OCI-LY7 (cell line): ENCODE results near the gene SLC5A10. TPM values are rescaled to one million over a fixed set of nuclear protein-coding genes. Genes with fewer than 3 reads are reported as not detected.

Source experiments
- BruUV-seq: library from RNA; stranded (reverse); fragments of 400-500 nt; replicated peaks from 2 replicates; lab custom pipeline; 2021; lab: Mats Ljungman, UMichigan
- CTCF ChIA-PET: fragments of 300-600 bp; sonication (Branson Sonifier 250); formaldehyde crosslinking; loops from one replicate; lab custom pipeline; 2022; ENCODE audit warnings: antibody characterized with exemption; ENCODE audit not compliant: unreplicated experiment; lab: Charles Lee
- POLR2A ChIA-PET: fragments of 300-600 bp; sonication (Branson Sonifier 250); formaldehyde crosslinking; loops from one replicate; lab custom pipeline; 2022; ENCODE audit warnings: antibody characterized with exemption; lab: Charles Lee
- DNase-seq: peaks from one replicate; pipeline ENCODE4 v3.0.0-alpha.2; 2015; ENCODE audit warnings: low spot score
- H2AFZ ChIP-seq: fragments of 200-600 bp; sonication (generic), shearing (Covaris generic); 2 replicates; pipeline ENCODE4 v1.6.1; 2014; ENCODE audit warnings: mild to moderate bottlenecking, antibody characterized with exemption, low read length, moderate library complexity
- H3K27ac ChIP-seq: fragments of 200-600 bp; sonication (generic); 2 replicates; pipeline ENCODE4 v1.5.1; 2014; ENCODE audit warnings: mixed run types, low read depth, mild to moderate bottlenecking, moderate library complexity, low read length, inconsistent platforms; ENCODE audit not compliant: poor library complexity, severe bottlenecking
- H3K36me3 ChIP-seq: fragments of 200-600 bp; sonication (generic); 2 replicates; pipeline ENCODE4 v1.6.1; 2014; ENCODE audit warnings: mild to moderate bottlenecking, antibody characterized with exemption, low read length, moderate library complexity, mixed read lengths; ENCODE audit not compliant: insufficient read depth
- H3K4me1 ChIP-seq: fragments of 200-600 bp; sonication (generic); 2 replicates; pipeline ENCODE4 v1.5.1; 2014; ENCODE audit warnings: mild to moderate bottlenecking, low read length; ENCODE audit not compliant: insufficient read depth, poor library complexity, severe bottlenecking
- H3K4me2 ChIP-seq: fragments of 200-600 bp; sonication (generic); 2 replicates; pipeline ENCODE4 v1.6.1; 2014; ENCODE audit warnings: mild to moderate bottlenecking, low read length
- H3K4me3 ChIP-seq: fragments of 200-600 bp; sonication (generic); 2 replicates; pipeline ENCODE4 v1.5.1; 2014; ENCODE audit warnings: mild to moderate bottlenecking, low read depth, low read length; ENCODE audit not compliant: poor library complexity, severe bottlenecking
- H3K79me2 ChIP-seq: fragments of 200-600 bp; sonication (generic); 2 replicates; pipeline ENCODE4 v1.6.1; 2016; ENCODE audit warnings: low read depth, mild to moderate bottlenecking, low read length, moderate library complexity, mixed read lengths; ENCODE audit not compliant: insufficient read depth
- H3K9me2 ChIP-seq: fragments of 200-600 bp; sonication (generic); 2 replicates; pipeline ENCODE4 v1.6.1; 2016; ENCODE audit warnings: mild to moderate bottlenecking, low read length, mixed read lengths; ENCODE audit not compliant: insufficient read depth
- H3K9me3 ChIP-seq: fragments of 200-600 bp; sonication (generic); 2 replicates; pipeline ENCODE4 v1.6.1; 2014; ENCODE audit warnings: mild to moderate bottlenecking, mixed run types, low read length, mixed read lengths
- H4K20me1 ChIP-seq: fragments of 200-600 bp; sonication (generic); 2 replicates; pipeline ENCODE4 v1.6.1; 2014; ENCODE audit warnings: mild to moderate bottlenecking, antibody characterized with exemption, low read length, moderate library complexity, mixed read lengths; ENCODE audit not compliant: insufficient read depth
- EZH2phosphoT487 ChIP-seq: fragments of 200-600 bp; sonication (generic); IDR thresholded peaks from 2 replicates; pipeline ENCODE4 v1.6.1; 2018; ENCODE audit warnings: low read depth, borderline replicate concordance, mild to moderate bottlenecking, mixed run types, antibody characterized with exemption, low read length, moderate library complexity, mixed read lengths
- intact Hi-C: fragments of 100-400 bp; cut with micrococcal nuclease; formaldehyde crosslinking; loops from one replicate; pipeline ENCODE4 v1.10.0; 2022; ENCODE audit not compliant: unreplicated experiment
- total RNA-seq, 2 experiments: library from RNA; depleted of rRNA in 1 of 2; stranded (reverse); fragments of >200 nt in 1 of 2; shearing (Covaris generic) in 1 of 2; gene quantifications; 2 replicates each; pipeline ENCODE4 v1.2.3, GENCODE V29; 2014 to 2022
- TF ChIP-seq, protein P1 (sequence below): fragments of 200-600 bp; sonication (generic); conservative IDR thresholded peaks from 2 replicates; pipeline ENCODE4 v1.5.1; 2014; ENCODE audit warnings: mild to moderate bottlenecking, antibody characterized with exemption, low read length, moderate library complexity, mixed read lengths

SLC5A10 gene
- total RNA-seq, 2 experiments from 2014 or later, result not detected

DNA sequence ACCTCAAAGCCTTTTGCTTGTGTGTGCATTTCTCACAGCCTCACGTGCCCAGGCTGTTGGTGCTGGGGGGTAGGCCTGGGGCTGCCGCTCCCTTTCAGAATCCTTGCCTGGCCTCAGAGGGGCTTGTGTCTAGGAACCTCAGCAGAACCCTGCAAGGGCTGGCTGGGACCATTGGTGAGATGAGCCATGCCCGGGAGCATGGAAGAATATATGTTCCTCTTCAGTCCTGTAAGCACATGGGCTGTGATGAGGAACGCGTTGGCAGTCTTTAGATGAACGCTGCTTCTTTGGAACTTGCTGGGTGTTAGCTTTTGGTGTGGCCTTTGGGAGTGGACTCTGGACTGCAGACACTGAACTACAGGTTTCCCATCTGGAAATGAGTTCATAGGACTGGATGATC lies 32.0 kb upstream of the SLC5A10 start:
- Histone ChIP-seq H2AFZ (peak overlapping the region; percentile 25; the same call in 1 of the 2 replicates), H3K27ac (peak overlapping the region; percentile 36), H3K79me2 (peaks cover 18% of the 10 kb centered on the region; the same call in 1 of the 2 replicates), H3K36me3 (peaks cover 44% of the 10 kb centered on the region), H4K20me1 (no peaks in the 10 kb centered on the region), H3K4me2 (peak overlapping the region; percentile 38), H3K9me3 (no peaks in the 10 kb centered on the region), H3K9me2 (no peaks in the 10 kb centered on the region), H3K4me1 (peaks cover 48% of the 10 kb centered on the region), H3K4me3 (no peak overlapping the region)
- intact Hi-C loops, result loop anchor here (2.0 kb wide), 1 partner anchor 61 kb away; the partner anchor contains the start of gene PRPSAP2
- DNase-seq, result no peak
- CTCF ChIA-PET, result no interaction called here
- no peak for TF ChIP-seq EZH2phosphoT487
- TF ChIP-seq, protein P1, sequence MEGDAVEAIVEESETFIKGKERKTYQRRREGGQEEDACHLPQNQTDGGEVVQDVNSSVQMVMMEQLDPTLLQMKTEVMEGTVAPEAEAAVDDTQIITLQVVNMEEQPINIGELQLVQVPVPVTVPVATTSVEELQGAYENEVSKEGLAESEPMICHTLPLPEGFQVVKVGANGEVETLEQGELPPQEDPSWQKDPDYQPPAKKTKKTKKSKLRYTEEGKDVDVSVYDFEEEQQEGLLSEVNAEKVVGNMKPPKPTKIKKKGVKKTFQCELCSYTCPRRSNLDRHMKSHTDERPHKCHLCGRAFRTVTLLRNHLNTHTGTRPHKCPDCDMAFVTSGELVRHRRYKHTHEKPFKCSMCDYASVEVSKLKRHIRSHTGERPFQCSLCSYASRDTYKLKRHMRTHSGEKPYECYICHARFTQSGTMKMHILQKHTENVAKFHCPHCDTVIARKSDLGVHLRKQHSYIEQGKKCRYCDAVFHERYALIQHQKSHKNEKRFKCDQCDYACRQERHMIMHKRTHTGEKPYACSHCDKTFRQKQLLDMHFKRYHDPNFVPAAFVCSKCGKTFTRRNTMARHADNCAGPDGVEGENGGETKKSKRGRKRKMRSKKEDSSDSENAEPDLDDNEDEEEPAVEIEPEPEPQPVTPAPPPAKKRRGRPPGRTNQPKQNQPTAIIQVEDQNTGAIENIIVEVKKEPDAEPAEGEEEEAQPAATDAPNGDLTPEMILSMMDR, result no peak
- BruUV-seq, result no TSS peak
- POLR2A ChIA-PET, result no interaction called here

DNA sequence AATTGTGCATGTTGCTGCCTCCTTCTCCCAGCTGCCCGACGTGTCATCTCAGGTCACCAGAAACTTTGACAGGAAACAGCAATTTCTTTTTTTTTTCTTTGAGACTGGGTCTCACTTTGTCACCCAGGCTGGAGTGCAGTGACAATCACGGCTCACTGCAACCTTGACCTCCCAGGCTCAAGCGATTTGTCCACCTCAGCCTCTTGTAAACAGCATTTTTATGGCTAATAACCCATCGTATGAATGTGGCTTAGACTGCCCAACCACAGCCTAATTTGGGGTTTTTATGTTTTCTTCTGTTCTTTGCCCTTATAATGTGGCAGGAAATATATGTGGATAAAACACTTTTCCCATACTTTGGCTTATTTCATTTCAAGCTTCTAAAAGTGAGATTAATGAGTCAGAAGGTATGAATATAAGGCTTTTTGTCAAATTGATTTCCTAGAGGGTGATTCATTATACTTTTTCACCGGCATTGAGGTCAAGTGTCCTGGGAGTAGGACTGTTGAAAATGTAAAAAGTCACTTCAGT lies 31.0 kb upstream of the SLC5A10 start:
- peaks cover 55% of the 10 kb centered on the region for H3K4me1 ChIP-seq
- intact Hi-C loops, result loop anchor here (2.0 kb wide), 1 partner anchor 62 kb away; the partner anchor contains the start of gene PRPSAP2
- H3K36me3 ChIP-seq, result peaks cover 42% of the 10 kb centered on the region
- H3K4me2 ChIP-seq, result peak overlapping the region; percentile 71
- CTCF ChIA-PET, result no interaction called here
- H2AFZ ChIP-seq, result peak overlapping the region; percentile 49; the same call in 1 of the 2 replicates
- no peaks in the 10 kb centered on the region for H3K9me3 ChIP-seq
- H4K20me1 ChIP-seq, result no peaks in the 10 kb centered on the region
- POLR2A ChIA-PET, result interaction anchor here (0.6 kb wide), 1 partner anchor 75 kb away, joined by 4 read pairs; no protein-coding TSS in a partner anchor
- H3K9me2 ChIP-seq, result no peaks in the 10 kb centered on the region
- TF ChIP-seq EZH2phosphoT487, result no peak
- TF ChIP-seq, protein P1, result no peak
- peak; percentile 62 for DNase-seq
- BruUV-seq, result no TSS peak
- peak overlapping the region; percentile 41 for H3K4me3 ChIP-seq
- peak overlapping the region; percentile 69 for H3K27ac ChIP-seq
- H3K79me2 ChIP-seq, result peaks cover 18% of the 10 kb centered on the region; the same call in 1 of the 2 replicates

DNA sequence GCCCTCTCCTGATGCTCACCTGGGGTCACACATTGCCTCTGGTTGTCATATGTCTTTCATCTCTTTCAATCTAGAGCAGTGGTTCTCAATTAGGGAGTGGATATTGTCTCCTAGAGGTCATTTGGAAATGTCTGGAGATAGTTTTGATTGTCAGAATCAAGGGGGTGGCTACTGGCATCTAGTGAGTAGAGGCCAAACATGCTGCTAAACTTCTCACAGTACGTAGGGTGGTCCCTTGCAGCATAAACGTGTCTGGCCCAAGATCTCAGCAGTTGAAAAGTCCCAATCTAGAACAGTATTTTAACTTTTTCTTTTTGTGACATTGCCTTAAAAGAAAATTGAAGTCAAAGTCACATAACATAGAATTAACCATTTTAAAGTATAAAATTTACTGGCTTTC lies 30.5 kb upstream of the SLC5A10 start:
- POLR2A ChIA-PET, result interaction anchor here (0.6 kb wide), 1 partner anchor 372 kb away, joined by 3 read pairs; no protein-coding TSS in a partner anchor
- H3K79me2 ChIP-seq, result peaks cover 18% of the 10 kb centered on the region; the same call in 1 of the 2 replicates
- H3K9me2 ChIP-seq, result no peaks in the 10 kb centered on the region
- H3K4me1 ChIP-seq, result peaks cover 58% of the 10 kb centered on the region
- no peaks in the 10 kb centered on the region for H3K9me3 ChIP-seq
- no peak for DNase-seq
- peak overlapping the region; percentile 41 for H3K4me3 ChIP-seq
- CTCF ChIA-PET, result no interaction called here
- no peaks in the 10 kb centered on the region for H4K20me1 ChIP-seq
- TF ChIP-seq, protein P1, result 0 out of 2 replicates have a peak, but pooled peaks have one; percentile 0
- no peak for TF ChIP-seq EZH2phosphoT487
- H3K4me2 ChIP-seq, result peak overlapping the region; percentile 71
- H3K36me3 ChIP-seq, result peaks cover 40% of the 10 kb centered on the region
- BruUV-seq, result no TSS peak
- intact Hi-C loops, result loop anchor here (2.0 kb wide), 1 partner anchor 63 kb away; the partner anchor contains the start of gene PRPSAP2
- peak overlapping the region; percentile 49; the same call in 1 of the 2 replicates for H2AFZ ChIP-seq
- peak overlapping the region; percentile 69 for H3K27ac ChIP-seq
